ENCODE results near the gene PCDHB2. TPM values are rescaled to one million over a fixed set of nuclear protein-coding genes. Genes with fewer than 3 reads are reported as not detected.
"Not testable (repeated sequence)": the region's sequence is repeated elsewhere in the genome, so short reads cannot be mapped to it uniquely, and the experiment has no call there.

Gene PCDHB2
- total RNA-seq, 4 donors from 2014 or later: 0.80 to 1.9 (median 1.2) TPM

- Histone ChIP-seq H3K27me3 (peaks cover 8% of the 10 kb centered on the region), H3K27ac (no peak overlapping the region), H3K4me1 (no peaks in the 10 kb centered on the region), H3K36me3 (no peaks in the 10 kb centered on the region), H3K4me3 (no peak overlapping the region), H3K9me3 (peaks cover 7 to 14% of the 10 kb centered on the region in 2 donors)
- no peak for DNase-seq
- intact Hi-C loops (cut with DNase I; ENCODE audit: low total_unique reads) (no loop called here), in situ Hi-C loops (cut with MboI; ENCODE audit: low pct_ligation_motif_present in 1 of 4, low pct_unique_long_range_greater_than_20kb in 1 of 4, low sequenced_read_pairs in 3 of 4) (loop anchor here in 1 of 4 donors (25.0 kb wide), 1 partner anchor 480 kb away; no protein-coding TSS in a partner anchor)
- TF ChIP-seq CTCF (IDR thresholded peaks at IDR 0.05) (no peak), EP300 (IDR thresholded peaks at IDR 0.05; ENCODE audit: low read depth) (no peak), POLR2A (IDR thresholded peaks at IDR 0.05) (no peak), POLR2AphosphoS5 (IDR thresholded peaks at IDR 0.05) (no peak)
Observed at GRCh38 chr5:141082228-141082627, 12.2 kb upstream of the PCDHB2 start.

- Histone ChIP-seq H3K4me3 (peak overlapping the region in 3 of 4 donors; percentile 21 to 36 (median 29)), H3K9me3 (peaks cover 3 to 8% of the 10 kb centered on the region in 2 donors), H3K4me1 (no peaks in the 10 kb centered on the region), H3K27me3 (peaks cover 4% of the 10 kb centered on the region), H3K27ac (peak overlapping the region in 3 of 4 donors; percentile 44 to 67 (median 57)), H3K36me3 (no peaks in the 10 kb centered on the region)
- in situ Hi-C loops (cut with MboI; ENCODE audit: low pct_ligation_motif_present in 1 of 4, low pct_unique_long_range_greater_than_20kb in 1 of 4, low sequenced_read_pairs in 3 of 4) (loop anchor here in 1 of 4 donors (25.0 kb wide), 1 partner anchor 478 kb away; no protein-coding TSS in a partner anchor), intact Hi-C loops (cut with DNase I; ENCODE audit: low total_unique reads) (no loop called here)
- peak in 4 of 5 experiments; percentile 21 to 35 (median 27) for TF ChIP-seq CTCF (IDR thresholded peaks at IDR 0.05)
- TF ChIP-seq POLR2A (IDR thresholded peaks at IDR 0.05): no peak
- TF ChIP-seq POLR2AphosphoS5 (IDR thresholded peaks at IDR 0.05): no peak
- no peak for TF ChIP-seq EP300 (IDR thresholded peaks at IDR 0.05; ENCODE audit: low read depth)
- 17 to 34% methylated on average over 21 of the region's 21 CpGs for WGBS, 2 donors (ENCODE audit: low coverage in 1 of 2)
- peak; percentile 18 for DNase-seq
Observed at GRCh38 chr5:141084487-141084989, 9.9 kb upstream of the PCDHB2 start.

- Histone ChIP-seq H3K9me3 (peaks cover 22 to 40% of the 10 kb centered on the region in 2 donors), H3K36me3 (no peaks in the 10 kb centered on the region), H3K27me3 (peaks cover 27% of the 10 kb centered on the region), H3K4me1 (no peaks in the 10 kb centered on the region), H3K4me3 (no peak overlapping the region), H3K27ac (no peak overlapping the region)
- intact Hi-C loops (cut with DNase I; ENCODE audit: low total_unique reads) (no loop called here), in situ Hi-C loops (cut with MboI; ENCODE audit: low pct_ligation_motif_present in 1 of 4, low pct_unique_long_range_greater_than_20kb in 1 of 4, low sequenced_read_pairs in 3 of 4) (loop anchor here in 1 of 4 donors (25.0 kb wide), 1 partner anchor 467 kb away; no protein-coding TSS in a partner anchor)
- no peak for DNase-seq
- 58 to 60% methylated on average over 3 to 12 of the region's 12 CpGs for WGBS, 2 donors (ENCODE audit: low coverage in 1 of 2)
- TF ChIP-seq EP300 (IDR thresholded peaks at IDR 0.05; ENCODE audit: low read depth): no peak
- no peak for TF ChIP-seq POLR2AphosphoS5 (IDR thresholded peaks at IDR 0.05)
- no peak for TF ChIP-seq POLR2A (IDR thresholded peaks at IDR 0.05)
- no peak for TF ChIP-seq CTCF (IDR thresholded peaks at IDR 0.05)
Observed at GRCh38 chr5:141095263-141095641, 837 bp downstream of the PCDHB2 start.

GRCh38 chr5:141096181-141096580, 1.8 kb downstream of the PCDHB2 start:
- intact Hi-C loops (cut with DNase I; ENCODE audit: low total_unique reads): not testable (repeated sequence)

GRCh38 chr5:141096586-141096985, 2.2 kb downstream of the PCDHB2 start:
- intact Hi-C loops (cut with DNase I; ENCODE audit: low total_unique reads); H3K4me1 ChIP-seq; H3K36me3 ChIP-seq; DNase-seq; H3K4me3 ChIP-seq; H3K27ac ChIP-seq: not testable (repeated sequence)
- 89% methylated on average over 20 of the region's 38 CpGs; no CpG with 5 or more reads in 1 of the 2 donors for WGBS, 2 donors (ENCODE audit: low coverage in 1 of 2)
- in situ Hi-C loops (cut with MboI; ENCODE audit: low pct_ligation_motif_present in 1 of 4, low pct_unique_long_range_greater_than_20kb in 1 of 4, low sequenced_read_pairs in 3 of 4): loop anchor here in 1 of 4 donors (25.0 kb wide), 1 partner anchor 466 kb away; no protein-coding TSS in a partner anchor
- H3K27me3 ChIP-seq: peaks cover 27% of the 10 kb centered on the region
- H3K9me3 ChIP-seq: peaks cover 26 to 51% of the 10 kb centered on the region in 2 donors

More at GRCh38 chr5:141096181-141096580, 1.8 kb downstream of the PCDHB2 start:
- H3K36me3 ChIP-seq, DNase-seq, H3K4me3 ChIP-seq, H3K27ac ChIP-seq, H3K4me1 ChIP-seq: not testable (repeated sequence)
- 70% methylated on average over 22 of the region's 46 CpGs; no CpG with 5 or more reads in 1 of the 2 donors for WGBS, 2 donors (ENCODE audit: low coverage in 1 of 2)
- in situ Hi-C loops (cut with MboI; ENCODE audit: low pct_ligation_motif_present in 1 of 4, low pct_unique_long_range_greater_than_20kb in 1 of 4, low sequenced_read_pairs in 3 of 4): loop anchor here in 1 of 4 donors (25.0 kb wide), 1 partner anchor 466 kb away; no protein-coding TSS in a partner anchor
- H3K9me3 ChIP-seq: peaks cover 26 to 50% of the 10 kb centered on the region in 2 donors
- peaks cover 27% of the 10 kb centered on the region for H3K27me3 ChIP-seq

Data from transverse colon (tissue), 4 donors.